ENCODE data around the gene RASGRP2.
A peak's percentile ranks its signal among the peaks of the same experiment; 100 is the strongest.

RASGRP2 gene

GRCh38 chr11:64743591-64744543 lies at the start of gene RASGRP2:
TSS of gene RASGRP2 (minus strand) at chr11:64744142. CDS start at chr11:64742866, 1,276 bp downstream.
- peak; percentile 74 for DNase-seq (ENCODE audit: low spot score)
- FAIRE-seq = no peak

- DNase-seq (ENCODE audit: low spot score) = no peak
- FAIRE-seq = no peak
Observed at GRCh38 chr11:64792482-64792881, 48.5 kb upstream of the RASGRP2 start.

DNA sequence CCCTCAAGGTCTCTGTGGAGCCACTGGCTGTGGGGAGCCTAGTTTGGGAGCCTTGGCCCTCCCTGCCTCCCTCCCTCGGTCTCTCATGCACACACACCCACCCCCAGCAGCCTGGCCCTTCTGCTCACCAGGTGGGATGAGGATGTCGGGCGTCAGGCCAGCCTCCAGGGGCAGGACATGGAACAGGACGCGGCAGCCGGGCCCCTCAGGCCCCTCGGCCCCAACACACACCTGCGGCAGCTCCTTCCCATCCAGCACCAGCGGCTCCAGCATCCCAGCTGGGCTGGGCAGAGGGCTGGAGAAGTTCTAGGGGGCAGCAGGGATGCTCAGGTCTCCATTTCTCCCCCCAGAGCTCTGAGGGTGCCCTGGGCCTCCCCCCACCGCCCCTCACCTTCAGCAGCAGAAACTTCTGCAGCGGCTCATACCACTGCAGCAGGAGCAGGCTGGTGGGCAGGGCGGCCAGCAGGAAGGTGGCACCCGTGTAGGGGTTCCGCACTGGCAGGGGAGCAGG lies 47.9 kb upstream of the RASGRP2 start:
- FAIRE-seq (no peak), DNase-seq (ENCODE audit: low spot score) (no peak)

DNA sequence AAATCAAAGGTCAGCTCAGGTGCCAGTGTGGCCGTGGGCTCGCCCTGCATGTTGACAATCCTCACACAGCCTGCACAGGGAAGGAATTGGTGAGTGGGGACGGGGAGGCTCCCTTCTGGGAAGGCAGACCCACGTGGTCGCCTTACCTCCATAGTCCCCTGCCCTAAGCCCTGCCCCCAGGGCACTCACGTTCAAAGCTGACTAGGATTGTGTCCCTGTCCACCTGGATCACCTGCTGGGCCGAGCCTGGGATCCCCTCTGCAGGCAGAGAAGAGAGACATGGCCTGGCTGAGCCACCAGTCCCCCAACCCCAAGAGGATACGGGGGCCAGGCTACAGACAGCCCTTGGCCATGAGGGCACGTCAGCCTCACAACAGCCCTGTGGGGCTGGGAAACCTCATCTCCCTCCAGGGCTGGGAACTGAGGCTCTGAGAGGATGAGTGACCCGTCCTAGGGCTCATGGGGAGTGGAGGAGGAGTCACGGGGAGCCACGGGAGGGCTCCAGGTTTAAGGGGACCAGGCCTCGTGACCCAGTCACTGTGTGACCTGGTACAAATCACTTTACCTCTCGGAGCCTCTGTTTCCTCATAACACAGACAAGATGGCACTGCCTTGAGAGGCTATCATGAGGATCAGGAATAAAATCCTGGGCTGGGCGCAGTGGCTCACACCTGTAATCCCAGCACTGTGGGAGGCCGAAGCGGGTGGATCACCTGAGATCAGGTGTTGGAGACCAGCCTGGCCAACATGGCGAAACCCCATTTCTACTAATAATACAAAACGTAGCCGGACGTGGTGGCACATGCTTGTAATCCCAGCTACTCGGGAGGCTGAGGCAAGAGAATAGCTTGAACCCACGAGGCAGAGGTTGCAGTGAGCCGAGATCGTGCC lies 46.5 kb upstream of the RASGRP2 start:
- no peak for FAIRE-seq
- no peak for DNase-seq (ENCODE audit: low spot score)

- DNase-seq (ENCODE audit: low spot score) (no peak), FAIRE-seq (no peak)
Observed at GRCh38 chr11:64789331-64790204, 45.6 kb upstream of the RASGRP2 start.

DNA sequence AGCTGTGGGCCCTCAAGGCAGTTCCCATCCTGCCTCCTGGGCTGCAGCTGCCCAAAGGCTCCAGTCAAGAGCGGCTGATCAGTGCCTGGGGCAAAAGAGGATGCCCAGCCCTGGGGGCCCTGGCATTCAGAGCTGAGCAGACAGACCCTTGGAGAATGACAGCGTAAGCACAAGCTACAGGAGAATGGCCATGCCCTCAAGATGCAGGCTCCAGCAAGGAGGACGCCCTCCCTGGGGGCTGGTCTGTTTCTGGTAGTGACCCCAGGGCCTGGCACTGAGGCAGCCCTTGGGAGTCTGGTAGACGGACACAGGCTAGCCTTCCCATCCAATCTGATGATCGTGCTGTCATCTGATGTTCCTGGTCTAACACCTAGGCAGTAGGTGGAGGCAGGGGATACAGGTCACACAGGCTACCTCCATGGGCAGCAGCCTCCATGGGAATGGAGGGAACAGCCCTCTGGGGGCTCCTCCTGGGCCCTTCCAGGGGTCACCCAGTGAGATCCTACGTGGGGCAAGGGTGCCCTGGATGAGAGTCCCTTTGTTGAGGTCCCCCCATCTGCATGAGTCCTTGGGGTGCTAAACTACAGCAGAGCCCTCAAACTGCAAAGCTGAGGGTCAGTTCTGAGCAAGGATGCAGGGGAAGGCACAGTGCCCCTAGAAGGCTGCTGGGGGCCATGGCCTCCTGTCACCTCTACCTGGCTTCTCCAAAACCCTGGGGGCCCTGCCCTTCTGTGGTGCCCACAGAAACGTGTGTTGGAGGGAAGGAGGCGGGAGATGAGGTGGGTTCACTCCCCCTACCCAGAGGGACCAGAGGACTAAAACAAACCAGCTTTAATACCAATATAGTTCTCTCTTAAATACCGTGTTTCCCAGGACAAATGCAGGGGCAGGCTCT lies 44.6 kb upstream of the RASGRP2 start:
- no peak for FAIRE-seq
- DNase-seq (ENCODE audit: low spot score) = no peak

DNA sequence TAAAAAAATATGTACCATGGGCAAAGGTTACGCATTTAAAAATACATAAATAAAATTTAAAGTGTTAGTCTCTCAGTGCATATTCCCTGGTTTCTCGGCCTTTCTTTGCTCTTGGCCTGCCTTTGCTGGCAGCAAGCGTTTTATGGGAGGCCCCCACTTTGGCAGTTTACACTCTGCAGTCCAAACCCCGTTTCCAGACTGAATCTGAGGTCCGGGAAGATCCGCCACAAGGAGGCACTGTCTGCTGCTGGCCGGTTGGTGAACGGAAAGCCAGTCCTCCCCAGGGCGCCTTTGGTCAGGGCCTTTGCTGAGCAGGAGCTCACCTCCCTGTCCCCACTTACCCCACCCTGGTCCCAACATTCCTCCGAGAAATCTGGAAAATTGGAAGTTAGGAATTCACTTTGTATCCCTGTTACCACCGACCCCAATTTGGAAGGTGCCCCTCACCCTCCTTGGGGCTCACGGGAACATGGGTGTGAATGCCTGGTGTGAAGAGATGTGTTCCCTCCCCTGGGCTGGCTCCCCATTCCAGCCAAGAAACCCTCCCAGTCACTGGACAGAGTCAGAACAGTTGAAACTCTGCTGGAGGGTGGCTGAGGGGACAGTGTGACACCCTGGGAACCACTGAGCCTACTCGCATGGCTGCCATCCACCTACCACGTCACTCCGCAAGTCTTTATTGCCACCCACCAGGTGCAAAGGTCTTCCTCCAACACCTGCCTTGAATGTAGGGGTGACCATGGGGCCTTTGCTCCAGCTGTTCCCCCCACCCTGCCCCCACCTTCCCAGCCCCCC lies 43.8 kb upstream of the RASGRP2 start:
- DNase-seq (ENCODE audit: low spot score) (peak; percentile 42), FAIRE-seq (no peak)

- no peak for DNase-seq (ENCODE audit: low spot score)
- FAIRE-seq = no peak
Observed at GRCh38 chr11:64786308-64786707, 42.4 kb upstream of the RASGRP2 start.

DNA sequence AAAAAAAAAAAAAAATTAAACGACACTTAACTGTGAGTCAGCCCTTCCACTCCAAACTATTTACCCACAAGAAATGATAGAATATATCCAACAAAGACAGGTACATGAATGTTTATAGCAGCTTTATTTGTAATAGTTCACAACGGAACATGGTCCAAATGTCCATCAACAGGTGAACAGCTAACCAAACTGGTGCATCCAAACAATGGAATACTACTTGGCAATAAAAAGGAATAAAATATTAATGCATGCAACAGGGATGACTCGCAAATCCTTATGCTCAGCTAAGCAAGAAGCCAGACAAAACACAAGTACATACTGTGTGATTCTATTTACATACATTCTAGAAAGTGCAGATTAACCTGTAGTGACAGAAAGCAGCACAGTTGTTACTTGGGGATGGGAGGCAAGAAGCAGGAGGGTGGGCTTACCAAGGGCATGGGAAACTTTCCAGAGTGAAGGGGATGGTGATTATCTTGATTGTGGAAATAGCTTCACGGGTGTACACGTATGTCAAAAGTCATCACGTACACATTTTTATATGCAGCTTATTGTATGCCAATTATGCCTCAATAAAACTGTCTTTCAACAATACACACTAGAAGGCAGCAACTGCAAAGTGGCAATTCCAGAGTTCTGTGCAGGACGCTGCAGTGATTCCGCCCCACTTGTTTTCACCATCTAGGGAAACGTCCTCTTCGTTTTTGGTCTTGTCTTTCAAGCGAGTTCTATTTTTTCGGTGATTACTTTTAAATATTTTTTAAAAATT lies 41.1 kb upstream of the RASGRP2 start:
- DNase-seq (ENCODE audit: low spot score) = no peak
- no peak for FAIRE-seq

DNA sequence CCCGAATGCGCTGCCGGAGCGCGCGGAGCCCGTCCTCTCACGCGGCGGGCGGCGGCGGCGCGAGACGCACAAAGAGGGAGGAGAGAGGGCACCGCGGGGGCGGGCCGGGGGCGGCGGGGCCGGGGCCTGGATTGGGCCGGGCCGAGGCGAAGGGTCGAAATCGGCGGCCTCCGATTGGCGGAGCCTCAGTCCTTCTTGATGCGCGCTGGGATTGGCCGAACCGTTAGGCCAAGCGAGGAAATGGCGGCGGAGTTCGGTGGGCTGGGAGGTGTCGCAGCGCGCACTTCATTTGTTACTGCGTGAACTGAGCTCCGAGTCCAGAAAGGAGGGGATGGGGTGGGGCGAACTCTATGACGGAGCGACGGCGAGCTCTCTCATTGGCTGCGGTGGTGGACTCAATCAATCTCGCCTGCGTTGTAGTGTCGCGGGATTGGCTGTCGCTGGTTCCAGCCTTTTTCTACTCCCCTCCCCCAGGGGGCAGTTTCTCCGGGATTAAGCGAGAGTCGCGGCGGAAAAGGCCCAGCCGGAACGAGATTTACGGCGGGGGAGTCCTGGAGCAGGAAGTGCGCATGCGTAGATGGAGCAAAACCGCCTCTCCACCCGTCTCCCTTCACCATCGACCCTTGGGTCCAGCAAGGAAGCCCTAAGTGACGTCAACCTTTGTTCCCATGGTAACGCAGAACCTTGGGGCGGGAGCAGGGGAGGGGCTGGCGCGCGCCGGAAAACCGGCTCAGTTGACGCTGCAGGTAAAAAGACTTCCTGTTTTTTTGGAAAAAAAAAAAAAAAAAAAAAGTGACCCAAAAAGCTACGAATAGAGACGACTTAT lies 34.7 kb upstream of the RASGRP2 start, which contains the start of gene SF1:
TSS of gene SF1 (minus strand) at position 70 of the 826 bp plus-strand sequence. CDS start 150 bp downstream, outside the sequence.
- DNase-seq (ENCODE audit: low spot score) = peak; percentile 99
- FAIRE-seq = peak; percentile 61

GRCh38 chr11:64778223-64778472 lies 34.2 kb upstream of the RASGRP2 start:
- DNase-seq (ENCODE audit: low spot score) (no peak), FAIRE-seq (no peak)

DNA sequence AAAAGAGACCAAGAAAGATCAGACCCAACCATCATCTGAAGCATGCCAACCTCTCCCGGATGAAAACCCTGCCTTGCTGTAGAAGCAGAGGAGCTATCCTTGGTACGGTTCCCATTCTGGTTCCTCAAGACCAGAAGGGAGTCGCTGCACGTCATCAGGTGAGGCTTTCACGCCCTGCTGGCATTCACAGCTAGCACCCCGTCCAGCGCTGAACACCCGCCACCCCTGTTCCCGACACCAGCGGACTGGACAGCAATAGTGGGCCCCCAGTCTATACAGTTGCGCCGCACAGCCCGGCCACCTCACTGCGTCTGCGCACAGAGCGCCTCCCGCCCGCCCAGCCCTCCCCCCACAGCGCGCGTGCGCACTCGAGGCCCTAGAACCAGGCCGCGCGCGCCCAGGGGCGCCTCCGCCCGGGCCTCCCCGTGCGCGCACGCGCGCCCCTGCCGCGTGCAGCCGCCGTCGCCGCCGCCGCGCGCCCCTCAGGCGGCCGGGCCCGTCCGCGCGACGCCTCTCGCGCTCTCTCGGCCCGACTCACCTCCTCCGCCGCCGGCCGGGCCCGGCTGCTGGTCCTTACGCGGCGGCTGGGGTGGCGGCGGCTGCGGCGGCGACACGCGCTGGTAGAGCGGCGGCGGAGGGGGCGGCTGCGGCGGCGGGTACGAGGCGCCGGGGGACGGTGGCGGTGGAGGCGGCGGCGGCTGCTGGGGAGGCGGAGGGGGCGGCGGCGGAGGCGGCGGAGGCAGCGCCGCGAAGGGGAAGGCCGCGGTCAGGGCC lies 33.7 kb upstream of the RASGRP2 start:
- FAIRE-seq = no peak
- DNase-seq (ENCODE audit: low spot score) = peak; percentile 96

DNA sequence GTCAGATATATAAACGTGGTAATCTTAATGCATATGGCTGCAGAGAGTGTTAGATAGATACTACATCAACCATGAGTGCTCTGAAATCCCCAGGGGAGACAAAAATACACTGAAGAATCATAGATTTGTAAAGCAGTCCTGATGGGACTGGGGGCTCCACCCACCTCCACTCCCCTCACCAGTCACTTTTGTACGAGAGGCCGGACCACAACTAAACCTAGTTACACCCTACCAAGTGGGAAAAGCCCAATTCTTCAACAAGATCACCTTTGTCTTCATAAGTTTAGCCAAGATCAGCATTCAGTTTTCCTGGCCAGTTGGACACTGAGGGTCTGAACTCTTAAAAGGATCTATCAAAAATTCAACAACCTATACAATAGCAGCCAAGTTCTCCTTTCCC lies 32.9 kb upstream of the RASGRP2 start:
- no peak for FAIRE-seq

DNA sequence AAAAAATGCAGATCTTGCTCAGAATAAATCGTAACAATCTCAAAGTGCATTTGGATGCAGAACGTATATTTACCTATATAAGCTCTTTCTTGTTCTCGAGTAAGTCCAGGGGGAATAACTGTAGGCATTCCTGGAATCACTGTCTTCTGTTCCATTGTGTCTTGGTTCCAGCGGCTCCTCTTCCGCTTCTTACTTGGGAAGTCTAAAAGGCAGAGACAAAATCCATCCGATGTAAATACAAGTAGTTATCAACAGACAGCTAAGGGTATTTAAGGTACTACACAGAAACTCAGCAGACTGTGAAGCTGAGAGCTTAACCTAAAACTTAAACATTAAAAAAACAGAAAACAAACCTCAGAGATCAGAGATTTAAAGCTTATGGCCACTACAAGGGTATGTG lies 32.5 kb upstream of the RASGRP2 start:
- DNase-seq (ENCODE audit: low spot score) (no peak), FAIRE-seq (no peak)

More for the DNA sequence above, 32.9 kb upstream of the RASGRP2 start:
- DNase-seq (ENCODE audit: low spot score) = no peak

- no peak for FAIRE-seq
- DNase-seq (ENCODE audit: low spot score) = no peak
Observed at GRCh38 chr11:64774144-64774543, 30.2 kb upstream of the RASGRP2 start.

- no peak for DNase-seq (ENCODE audit: low spot score)
- no peak for FAIRE-seq
Observed at GRCh38 chr11:64772303-64773018, 28.5 kb upstream of the RASGRP2 start.
